NCI-H2227 treated with DMSO at 0.1 percent for 48 hours (cell line): Measurements from ENCODE around the gene ITPR3.

Experiments
- DNase-seq: peaks from one replicate; lab custom pipeline; 2025; lab: John Stamatoyannopoulos, UW

Gene ITPR3

GRCh38 chr6:33719326-33719987 lies 98.3 kb downstream of the ITPR3 start:
- DNase-seq: no peak

- DNase-seq: no peak
These were observed 99.9 kb downstream of the ITPR3 start for GRCh38 chr6:33720998-33721397.

- no peak for DNase-seq
These were observed 100.4 kb downstream of the ITPR3 start for GRCh38 chr6:33721508-33721907.

- DNase-seq: no peak
These were observed 101.0 kb downstream of the ITPR3 start for GRCh38 chr6:33722103-33722623.

GRCh38 chr6:33723371-33724085 lies 102.4 kb downstream of the ITPR3 start:
- DNase-seq: no peak

- DNase-seq: no peak
These were observed 103.2 kb downstream of the ITPR3 start for GRCh38 chr6:33724102-33725023.

- DNase-seq: no peak
These were observed 104.1 kb downstream of the ITPR3 start for GRCh38 chr6:33725222-33725621.

GRCh38 chr6:33725891-33726673 lies 105.0 kb downstream of the ITPR3 start:
- no peak for DNase-seq

- DNase-seq: no peak
These were observed 105.6 kb downstream of the ITPR3 start for GRCh38 chr6:33726696-33727095.

- no peak for DNase-seq
These were observed 106.0 kb downstream of the ITPR3 start for GRCh38 chr6:33727126-33727525.

- no peak for DNase-seq
These were observed 106.8 kb downstream of the ITPR3 start for GRCh38 chr6:33727932-33728331.

GRCh38 chr6:33728438-33728837 lies 107.3 kb downstream of the ITPR3 start:
- DNase-seq: no peak

- DNase-seq: no peak
These were observed 107.9 kb downstream of the ITPR3 start for GRCh38 chr6:33729059-33729458.

- DNase-seq: no peak
These were observed 109.5 kb downstream of the ITPR3 start for GRCh38 chr6:33730611-33731010.

GRCh38 chr6:33731035-33731434 lies 109.9 kb downstream of the ITPR3 start:
- no peak for DNase-seq

- no peak for DNase-seq
These were observed 110.7 kb downstream of the ITPR3 start for GRCh38 chr6:33731751-33732282.

- no peak for DNase-seq
These were observed 111.3 kb downstream of the ITPR3 start for GRCh38 chr6:33732385-33732784.

GRCh38 chr6:33732817-33733708 lies 111.9 kb downstream of the ITPR3 start:
- DNase-seq: no peak

GRCh38 chr6:33733709-33734007 lies 112.5 kb downstream of the ITPR3 start:
- no peak for DNase-seq

- no peak for DNase-seq
These were observed 114.1 kb downstream of the ITPR3 start for GRCh38 chr6:33735216-33735615.
